Loucy (cell line): ENCODE data around the gene YAP1.

Experiments used
- EZH2phosphoT487 ChIP-seq: fragments of 200-600 bp; IDR thresholded peaks from 2 replicates; pipeline ENCODE4 v1.6.1; 2018; ENCODE audit warnings: antibody characterized with exemption, mild to moderate bottlenecking, moderate library complexity, borderline replicate concordance
- TF ChIP-seq, protein P1 (sequence below): fragments of 200-600 bp; sonication (generic); conservative IDR thresholded peaks from 2 replicates; pipeline ENCODE4 v1.5.1; 2014; ENCODE audit warnings: mild to moderate bottlenecking, antibody characterized with exemption, low read length

- TF ChIP-seq EZH2phosphoT487, result no peak
- TF ChIP-seq, protein P1, sequence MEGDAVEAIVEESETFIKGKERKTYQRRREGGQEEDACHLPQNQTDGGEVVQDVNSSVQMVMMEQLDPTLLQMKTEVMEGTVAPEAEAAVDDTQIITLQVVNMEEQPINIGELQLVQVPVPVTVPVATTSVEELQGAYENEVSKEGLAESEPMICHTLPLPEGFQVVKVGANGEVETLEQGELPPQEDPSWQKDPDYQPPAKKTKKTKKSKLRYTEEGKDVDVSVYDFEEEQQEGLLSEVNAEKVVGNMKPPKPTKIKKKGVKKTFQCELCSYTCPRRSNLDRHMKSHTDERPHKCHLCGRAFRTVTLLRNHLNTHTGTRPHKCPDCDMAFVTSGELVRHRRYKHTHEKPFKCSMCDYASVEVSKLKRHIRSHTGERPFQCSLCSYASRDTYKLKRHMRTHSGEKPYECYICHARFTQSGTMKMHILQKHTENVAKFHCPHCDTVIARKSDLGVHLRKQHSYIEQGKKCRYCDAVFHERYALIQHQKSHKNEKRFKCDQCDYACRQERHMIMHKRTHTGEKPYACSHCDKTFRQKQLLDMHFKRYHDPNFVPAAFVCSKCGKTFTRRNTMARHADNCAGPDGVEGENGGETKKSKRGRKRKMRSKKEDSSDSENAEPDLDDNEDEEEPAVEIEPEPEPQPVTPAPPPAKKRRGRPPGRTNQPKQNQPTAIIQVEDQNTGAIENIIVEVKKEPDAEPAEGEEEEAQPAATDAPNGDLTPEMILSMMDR, result no peak
Observed at GRCh38 chr11:102225689-102226568, 115.7 kb downstream of the YAP1 start.
